NB4 (cell line): ENCODE results near the gene MRGPRX3.

Source experiments
- POLR2A ChIP-seq: IDR thresholded peaks from 2 replicates; pipeline ENCODE4 v1.6.1; 2011; ENCODE audit warnings: mild to moderate bottlenecking; ENCODE audit not compliant: insufficient read length; ENCODE audit errors: extremely low read depth
- TF ChIP-seq, protein P1 (sequence below): IDR thresholded peaks from one replicate; pipeline ENCODE4 v1.5.1; 2012; ENCODE audit warnings: low read depth, low read length

DNA sequence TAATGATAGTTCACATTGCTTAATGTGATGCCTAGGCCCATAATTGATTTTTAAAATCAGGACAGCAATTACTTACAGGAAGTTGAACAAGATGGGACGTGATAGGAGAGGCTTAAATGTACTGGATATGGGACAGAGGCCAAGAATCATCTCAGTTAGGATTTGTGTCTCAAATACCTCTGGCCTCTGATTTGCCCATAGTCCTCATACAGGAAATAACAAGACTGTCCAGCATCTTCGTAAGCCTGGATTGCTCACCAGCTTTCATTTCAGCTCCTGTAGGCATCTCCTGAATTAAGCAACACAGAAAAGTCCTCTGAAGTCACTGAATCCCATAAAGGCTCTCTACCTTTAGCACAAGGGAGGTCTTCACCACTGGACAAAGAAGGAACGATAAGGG is at the start of gene MRGPRX3:
- TF ChIP-seq, protein P1, sequence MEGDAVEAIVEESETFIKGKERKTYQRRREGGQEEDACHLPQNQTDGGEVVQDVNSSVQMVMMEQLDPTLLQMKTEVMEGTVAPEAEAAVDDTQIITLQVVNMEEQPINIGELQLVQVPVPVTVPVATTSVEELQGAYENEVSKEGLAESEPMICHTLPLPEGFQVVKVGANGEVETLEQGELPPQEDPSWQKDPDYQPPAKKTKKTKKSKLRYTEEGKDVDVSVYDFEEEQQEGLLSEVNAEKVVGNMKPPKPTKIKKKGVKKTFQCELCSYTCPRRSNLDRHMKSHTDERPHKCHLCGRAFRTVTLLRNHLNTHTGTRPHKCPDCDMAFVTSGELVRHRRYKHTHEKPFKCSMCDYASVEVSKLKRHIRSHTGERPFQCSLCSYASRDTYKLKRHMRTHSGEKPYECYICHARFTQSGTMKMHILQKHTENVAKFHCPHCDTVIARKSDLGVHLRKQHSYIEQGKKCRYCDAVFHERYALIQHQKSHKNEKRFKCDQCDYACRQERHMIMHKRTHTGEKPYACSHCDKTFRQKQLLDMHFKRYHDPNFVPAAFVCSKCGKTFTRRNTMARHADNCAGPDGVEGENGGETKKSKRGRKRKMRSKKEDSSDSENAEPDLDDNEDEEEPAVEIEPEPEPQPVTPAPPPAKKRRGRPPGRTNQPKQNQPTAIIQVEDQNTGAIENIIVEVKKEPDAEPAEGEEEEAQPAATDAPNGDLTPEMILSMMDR: no peak
- no peak for TF ChIP-seq POLR2A
